K562 (cell line): Measurements from ENCODE around the gene CHD2. TPM values are rescaled to one million over a fixed set of nuclear protein-coding genes. Genes with fewer than 3 reads are reported as not detected.
A peak's percentile ranks its signal among the peaks of the same experiment; 100 is the strongest.

ENCODE experiments used
- ATAC-seq: fragments of 200-7000 bp; cut with Tn5 transposase; 3 replicates; pipeline ENCODE4 v1.9.1; 2020; ENCODE audit warnings: moderate library complexity
- BruUV-seq: library from RNA; stranded (reverse); fragments of 400-500 nt; replicated peaks from 2 replicates; lab custom pipeline; 2021; lab: Mats Ljungman, UMichigan
- CTCF ChIA-PET: fragments of 300-600 bp; formaldehyde crosslinking; extraction: SDS; loops from one replicate; lab custom pipeline; 2021; ENCODE audit warnings: low intra/inter-chr PET ratio; lab: Yijun Ruan, JAX
- POLR2A ChIA-PET: fragments of 300-600, 350-650 bp; sonication (Branson Sonifier 250); formaldehyde crosslinking; extraction: SDS; loops from one replicate; lab custom pipeline; 2021; ENCODE audit warnings: antibody characterized with exemption, inconsistent platforms; lab: Yijun Ruan, JAX
- DNase-seq, 4 experiments: peaks; one replicate each; pipeline versions ENCODE4 v3.0.0 to v3.0.0-alpha.2; 2011 to 2018; ENCODE audit warnings: low spot score in 3 of 4, mixed read lengths in 3 of 4; ENCODE audit errors: extremely low read depth in 1 of 4
- FAIRE-seq: peaks from 2 replicates; lab custom pipeline; 2011; peaks lifted over from hg19 to GRCh38; lab: Jason Lieb, UNC
- H2AFZ ChIP-seq: 2 replicates; pipeline ENCODE4 v1.6.0; 2011; ENCODE audit warnings: low read depth, low read length, control low read depth, inconsistent platforms
- H3K27ac ChIP-seq: fragments of 200-600 bp; 3 replicates; pipeline ENCODE4 v1.8.0; 2011; ENCODE audit warnings: low read depth, mild to moderate bottlenecking, control low read depth, inconsistent platforms, low read length, moderate library complexity, mixed read lengths; ENCODE audit errors: extremely low read depth
- H3K27me3 ChIP-seq, 2 experiments: fragments of 300-600 bp in 1 of 2; 2 replicates in 1 of 2; 3 replicates in 1 of 2; pipeline versions ENCODE4 v1.6.0 to v1.8.0; 2011; ENCODE audit warnings: inconsistent platforms in 2 of 2, low read length in 2 of 2, mild to moderate bottlenecking in 1 of 2, mixed read lengths in 1 of 2, moderate library complexity in 1 of 2; ENCODE audit not compliant: control insufficient read depth in 2 of 2, insufficient read depth in 2 of 2
- H3K36me3 ChIP-seq: fragments of 300-600 bp; 3 replicates; pipeline ENCODE4 v1.8.0; 2011; ENCODE audit warnings: mild to moderate bottlenecking, low read length, inconsistent platforms; ENCODE audit not compliant: control insufficient read depth, insufficient read depth
- H3K4me1 ChIP-seq, 2 experiments: fragments of 200-600 bp in 1 of 2; replicated peaks in 1 of 2; 2 replicates in 1 of 2; 3 replicates in 1 of 2; pipeline versions ENCODE4 v1.5.1 to v1.8.0; 2011; ENCODE audit warnings: inconsistent platforms in 2 of 2, low read length in 2 of 2, mild to moderate bottlenecking in 1 of 2, mixed read lengths in 1 of 2, moderate library complexity in 1 of 2; ENCODE audit not compliant: control insufficient read depth in 2 of 2, insufficient read depth in 2 of 2
- H3K4me2 ChIP-seq: 2 replicates; pipeline ENCODE4 v1.6.1; 2011; ENCODE audit warnings: low read length, control low read depth, inconsistent platforms, mixed read lengths; ENCODE audit not compliant: insufficient read depth
- H3K4me3 ChIP-seq: fragments of 200-600 bp; sonication (generic), shearing (Covaris generic); 2 replicates; pipeline ENCODE4 v1.5.1; 2016; ENCODE audit warnings: control low read depth, inconsistent platforms
- H3K79me2 ChIP-seq: fragments of 200-600 bp; 3 replicates; pipeline ENCODE4 v1.8.0; 2011; ENCODE audit warnings: low read length, inconsistent platforms; ENCODE audit not compliant: control insufficient read depth, insufficient read depth
- H3K9ac ChIP-seq, 2 experiments: 2 replicates each; pipeline versions ENCODE4 v1.6.0 to v1.6.1; 2011; ENCODE audit warnings: low read depth in 2 of 2, low read length in 2 of 2, control low read depth in 1 of 2, inconsistent platforms in 1 of 2, mild to moderate bottlenecking in 1 of 2, mixed read lengths in 1 of 2; ENCODE audit not compliant: insufficient read depth in 1 of 2
- H3K9me1 ChIP-seq: one replicate; pipeline ENCODE4 v1.6.0; 2011; ENCODE audit warnings: inconsistent platforms, mild to moderate bottlenecking, low read length, moderate library complexity; ENCODE audit not compliant: control insufficient read depth, insufficient read depth
- H3K9me3 ChIP-seq: replicated peaks from 2 replicates; pipeline ENCODE4 v1.5.1; 2011; ENCODE audit warnings: low read depth, low read length, inconsistent platforms; ENCODE audit not compliant: control insufficient read depth, insufficient read depth
- H4K20me1 ChIP-seq: replicated peaks from 2 replicates; pipeline ENCODE4 v1.6.1; 2011; ENCODE audit warnings: low read length, inconsistent platforms, mixed read lengths; ENCODE audit not compliant: control insufficient read depth, insufficient read depth
- ARID1B ChIP-seq: fragments of 450-650 bp; IDR thresholded peaks from 2 replicates; pipeline ENCODE4 v1.6.1; 2016; ENCODE audit warnings: antibody characterized with exemption, mild to moderate bottlenecking, inconsistent platforms
- ATF1 ChIP-seq, 2 experiments: fragments of 450-650 bp in 1 of 2; IDR thresholded peaks; 2 replicates each; pipeline ENCODE4 v1.6.1; 2016; ENCODE audit warnings: missing compliant biosample characterization in 1 of 2, missing genetic modification characterization in 1 of 2
- CBX5 ChIP-seq: IDR thresholded peaks from 2 replicates; pipeline ENCODE4 v1.6.1; 2014; ENCODE audit warnings: low read depth, borderline replicate concordance
- HDAC8 ChIP-seq: fragments of 450-650 bp; IDR thresholded peaks from 2 replicates; pipeline ENCODE4 v1.6.1; 2016; ENCODE audit warnings: mild to moderate bottlenecking, missing genetic modification characterization, moderate library complexity, missing compliant biosample characterization
- HLTF ChIP-seq: fragments of 450-650 bp; IDR thresholded peaks from 2 replicates; pipeline ENCODE4 v1.6.1; 2016
- KLF1 ChIP-seq: fragments of 450-650 bp; IDR thresholded peaks from 2 replicates; pipeline ENCODE4 v1.6.1; 2016; ENCODE audit warnings: missing genetic modification characterization, missing compliant biosample characterization
- NFATC3 ChIP-seq: fragments of 450-650 bp; IDR thresholded peaks from 2 replicates; pipeline ENCODE4 v1.6.1; 2017; ENCODE audit warnings: mild to moderate bottlenecking
- SMARCA5 ChIP-seq: fragments of 450-650 bp; IDR thresholded peaks from 2 replicates; pipeline ENCODE4 v1.6.1; 2016
- TRIM25 ChIP-seq: fragments of 450-650 bp; IDR thresholded peaks from 2 replicates; pipeline ENCODE4 v1.7.0; 2016; ENCODE audit warnings: borderline replicate concordance
- ZBTB26 ChIP-seq: fragments of 450-650 bp; formaldehyde crosslinking; IDR thresholded peaks from 2 replicates; pipeline ENCODE4 v1.4.0; 2022; ENCODE audit warnings: missing genetic modification characterization
- ZC3H11A ChIP-seq: IDR thresholded peaks from 2 replicates; pipeline ENCODE4 v1.6.1; 2012; ENCODE audit warnings: low read depth, low read length, improper control_type of control experiment
- ZFPM2 ChIP-seq: fragments of 250-450 bp; sonication (Bioruptor Pico); IDR thresholded peaks from 2 replicates; pipeline ENCODE4 v1.5.1; 2022; ENCODE audit warnings: mild to moderate bottlenecking
- WGBS: fragments of 100-300 bp; shearing (Covaris generic); methylation state at CpG from one replicate; pipeline ENCODE4 v1.1.6; 2016; ENCODE audit warnings: low coverage, mixed read lengths; ENCODE audit not compliant: insufficient coverage; ENCODE audit errors: missing lambda C conversion rate; 5-methylcytosine and 5-hydroxymethylcytosine counted together
- in situ Hi-C: fragments of 300-500 bp; cut with MboI; formaldehyde crosslinking; loops from 4 replicates; pipeline ENCODE4 v1.15.0; 2018; ENCODE audit warnings: inconsistent platforms, mixed read lengths
- intact Hi-C: fragments of 100-400 bp; cut with micrococcal nuclease; formaldehyde crosslinking; loops from 2 replicates; pipeline ENCODE4 v1.14.2; 2022
- polyA plus RNA-seq, 8 experiments: library from polyadenylated mRNA; depleted of rRNA in 4 of 8; stranded (reverse) in 5 of 8; unstranded in 3 of 8; fragments of >200 nt; fragmentation: Nextera tagmentation in 2 of 8; fragmentation: Illumina TruSeq in 1 of 8; extraction: Ambion mirVana in 2 of 8; extraction: Trizol in 1 of 8; gene quantifications; 2 replicates each; pipeline versions ENCODE4 v1.2.1 to v1.2.3, GENCODE V29; 2011 to 2014; ENCODE audit warnings: inconsistent platforms in 1 of 8, missing spikeins in 1 of 8
- total RNA-seq, 7 experiments: library from RNA; depleted of rRNA in 6 of 7; stranded (reverse); fragments of >200 nt in 6 of 7; fragmentation: Illumina TruSeq in 2 of 7; extraction: Trizol in 2 of 7; gene quantifications; 2 replicates each; pipeline versions ENCODE4 v1.2.1 to v1.2.3, GENCODE V29; 2011 to 2021; ENCODE audit warnings: low replicate concordance in 1 of 7

The CHD2 gene
- total and polyA plus RNA-seq, 9 of the 15 experiments (the other 6 are each of a cell fraction or from before 2014, with no cell fraction given), result 38.9 to 70.8 (median 56.2) TPM

GRCh38 chr15:92877416-92877815, 22.7 kb upstream of the CHD2 start:
- peak overlapping the region; percentile 86; the same call in 1 of the 3 replicates for H3K27ac ChIP-seq
- no peaks in the 10 kb centered on the region for H4K20me1 ChIP-seq
- FAIRE-seq, result no peak
- intact Hi-C loops, result no loop called here
- H3K79me2 ChIP-seq, result peaks cover 15% of the 10 kb centered on the region; the same call in 2 of the 3 replicates
- 0 out of 4 replicates have a peak overlapping the region, but pooled peaks of 1 of the 2 experiments have one; percentile 2 for H3K9ac ChIP-seq
- no peak overlapping the region for H3K4me2 ChIP-seq
- ChIA-PET CTCF (no interaction called here), POLR2A (interaction anchor here (0.5 to 8.9 kb wide), 6 partner anchors 11 to 221 kb away, joined by 3 to 110 read pairs (median 6); no protein-coding TSS in a partner anchor)
- no peaks in the 10 kb centered on the region for H3K9me3 ChIP-seq
- no peaks in the 10 kb centered on the region for H3K36me3 ChIP-seq
- no TSS peak for BruUV-seq
- TF ChIP-seq HLTF, result no peak
- TF ChIP-seq ZC3H11A, result no peak
- TF ChIP-seq ATF1 (CRISPR knock-in tag; IDR thresholded peaks at IDR 0.05), result no peak
- no peak for TF ChIP-seq ATF1 (tag; IDR thresholded peaks at IDR 0.05)
- 0 out of 2 replicates have a peak, but pooled peaks have one; percentile 4 for TF ChIP-seq ARID1B
- TF ChIP-seq HDAC8 (tag), result no peak
- TF ChIP-seq, all 486 proteins: peak for 1
- H2AFZ ChIP-seq, result peak overlapping the region; percentile 93
- in situ Hi-C loops, result no loop called here
- DNase-seq, result no peak
- no peaks in the 10 kb centered on the region for H3K27me3 ChIP-seq
- peaks cover 24 to 50% of the 10 kb centered on the region in 2 experiments for H3K4me1 ChIP-seq
- 44% methylated on average over 2 of the region's 2 CpGs for WGBS
- no peak overlapping the region for H3K4me3 ChIP-seq
- H3K9me1 ChIP-seq, result no peaks in the 10 kb centered on the region
- no peak for ATAC-seq

- 4% methylated on average over 5 of the region's 5 CpGs for WGBS
- BruUV-seq, result no TSS peak
- ATAC-seq (peak; percentile 9; the same call in 2 of the 3 replicates), FAIRE-seq (peak; percentile 79), DNase-seq (peak; percentile 56 to 83 (median 66))
- in situ Hi-C loops, result no loop called here
- Histone ChIP-seq H3K9me1 (no peaks in the 10 kb centered on the region), H3K9ac (peak overlapping the region; percentile 57 to 72; a peak in 3 of 4 replicates), H3K36me3 (peaks cover 1% of the 10 kb centered on the region; the same call in 1 of the 3 replicates), H2AFZ (peak overlapping the region; percentile 93), H3K79me2 (peaks cover 25% of the 10 kb centered on the region), H4K20me1 (no peaks in the 10 kb centered on the region), H3K27ac (peak overlapping the region; percentile 86), H3K9me3 (no peaks in the 10 kb centered on the region), H3K4me2 (peak overlapping the region; percentile 83), H3K4me1 (peaks cover 24 to 50% of the 10 kb centered on the region in 2 experiments), H3K4me3 (peak overlapping the region; percentile 2; the same call in 1 of the 2 replicates), H3K27me3 (no peaks in the 10 kb centered on the region)
- POLR2A ChIA-PET, result interaction anchor here (0.8 to 9.6 kb wide), 9 partner anchors 10 to 75 kb away, joined by 3 to 110 read pairs (median 6); partner anchors contain the start of gene CHD2
- CTCF ChIA-PET, result no interaction called here
- intact Hi-C loops, result no loop called here
- TF ChIP-seq SMARCA5 (no peak), CBX5 (no peak), ZFPM2 (no peak), NFATC3 (no peak), ZBTB26 (CRISPR knock-in tag) (no peak), KLF1 (tag) (no peak), TRIM25 (no peak), HLTF (no peak)
Measured at GRCh38 chr15:92878593-92879053, 21.5 kb upstream of the CHD2 start.
